NCI-H345 treated with DMSO at 0.1 percent for 48 hours (cell line): ENCODE data around the gene ALDOA.
"Not testable (repeated sequence)": the region's sequence is repeated elsewhere in the genome, so short reads cannot be mapped to it uniquely, and the experiment has no call there.

ENCODE experiments used
- DNase-seq: peaks from one replicate; lab custom pipeline; 2025; ENCODE audit not compliant: unreplicated experiment; lab: John Stamatoyannopoulos, UW

The ALDOA gene

GRCh38 chr16:30114411-30114810 lies 48.9 kb downstream of the ALDOA start:
- DNase-seq = no peak

DNA sequence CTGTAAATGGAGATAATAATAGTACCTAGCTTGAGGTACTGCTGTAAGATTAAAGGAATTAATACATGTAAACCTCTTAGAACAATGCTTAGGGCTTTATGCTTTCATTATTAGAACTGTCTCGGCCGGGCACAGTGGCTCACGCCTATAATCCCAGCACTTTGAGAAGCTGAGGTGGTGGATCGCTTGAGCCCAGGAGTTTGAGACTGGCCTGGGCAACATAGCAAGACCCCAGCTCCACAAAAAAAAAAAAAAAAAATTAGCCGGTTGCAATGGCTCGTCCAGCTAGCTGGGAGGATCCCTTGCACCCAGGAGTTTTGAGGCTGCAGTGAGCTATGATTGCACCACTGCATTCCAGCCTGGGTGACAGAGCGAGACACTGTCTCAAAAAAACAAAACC lies 49.3 kb downstream of the ALDOA start:
- DNase-seq = not testable (repeated sequence)

- DNase-seq = no peak
Measured at GRCh38 chr16:30115238-30115637, 49.7 kb downstream of the ALDOA start.

GRCh38 chr16:30116291-30117207 lies 51.0 kb downstream of the ALDOA start:
- no peak for DNase-seq

DNA sequence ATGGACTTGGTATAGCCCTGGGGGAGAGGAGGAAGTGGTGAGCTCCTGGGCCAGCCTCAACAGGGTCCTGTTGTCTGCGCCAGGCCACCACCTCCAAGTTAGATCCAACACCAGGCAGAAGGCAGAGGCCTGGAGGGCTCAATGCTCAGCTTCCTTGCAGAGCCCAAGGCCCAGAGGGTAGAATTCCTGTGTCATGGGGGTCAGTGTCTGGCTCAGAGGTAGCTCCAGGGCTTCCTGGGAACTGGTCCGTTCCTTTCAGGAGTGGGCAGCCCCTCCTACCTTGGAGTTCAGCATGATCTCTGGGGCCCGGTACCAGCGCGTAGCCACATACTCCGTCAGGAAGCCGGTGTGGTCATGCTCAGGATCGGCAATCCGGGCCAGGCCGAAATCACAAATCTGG lies 52.2 kb downstream of the ALDOA start:
- DNase-seq = no peak

GRCh38 chr16:30119428-30119827 lies 53.9 kb downstream of the ALDOA start:
- no peak for DNase-seq
